DND-41 (cell line): ENCODE results near the gene MRPL24.

Source experiments
- ATAC-seq: fragments of 200-7000 bp; cut with Tn5 transposase; 3 replicates; pipeline ENCODE4 v1.9.1; 2021; ENCODE audit warnings: low read depth; ENCODE audit not compliant: insufficient read depth
- DNase-seq: peaks from one replicate; pipeline ENCODE4 v3.0.0-alpha.2; 2020
- H2AFZ ChIP-seq: 2 replicates; pipeline ENCODE4 v1.6.0; 2012; ENCODE audit warnings: low read depth, low read length
- H3K27ac ChIP-seq: 2 replicates; pipeline ENCODE4 v1.5.1; 2012; ENCODE audit warnings: low read length, inconsistent platforms
- H3K27me3 ChIP-seq: fragments of 200-600 bp; sonication (generic); 2 replicates; pipeline ENCODE4 v1.6.0; 2012; ENCODE audit warnings: low read length, mild to moderate bottlenecking, inconsistent platforms; ENCODE audit not compliant: insufficient read depth, poor library complexity
- H3K36me3 ChIP-seq: 2 replicates; pipeline ENCODE4 v1.5.1; 2012; ENCODE audit warnings: low read length, inconsistent platforms; ENCODE audit not compliant: insufficient read depth
- H3K4me1 ChIP-seq: 2 replicates; pipeline ENCODE4 v1.5.1; 2012; ENCODE audit warnings: mild to moderate bottlenecking, low read length; ENCODE audit not compliant: insufficient read depth
- H3K4me2 ChIP-seq: 2 replicates; pipeline ENCODE4 v1.6.0; 2012; ENCODE audit warnings: mild to moderate bottlenecking, moderate library complexity, low read length, inconsistent platforms; ENCODE audit not compliant: insufficient read depth
- H3K4me3 ChIP-seq, 2 experiments: fragments of 200-600 bp in 1 of 2; shearing (Covaris generic) in 1 of 2; 2 replicates each; pipeline ENCODE4 v1.5.1; 2012 to 2016; ENCODE audit warnings: inconsistent platforms in 2 of 2, low read length in 2 of 2, mild to moderate bottlenecking in 2 of 2, low read depth in 1 of 2, moderate library complexity in 1 of 2
- H3K79me2 ChIP-seq: 2 replicates; pipeline ENCODE4 v1.6.0; 2012; ENCODE audit warnings: low read length, inconsistent platforms; ENCODE audit not compliant: insufficient read depth
- H3K9ac ChIP-seq: 2 replicates; pipeline ENCODE4 v1.6.0; 2012; ENCODE audit warnings: low read depth, mild to moderate bottlenecking, inconsistent platforms, low read length, moderate library complexity
- H3K9me3 ChIP-seq: 2 replicates; pipeline ENCODE4 v1.5.1; 2012; ENCODE audit warnings: low read length, moderate library complexity, mild to moderate bottlenecking, inconsistent platforms; ENCODE audit not compliant: insufficient read depth, severe bottlenecking
- H4K20me1 ChIP-seq: 2 replicates; pipeline ENCODE4 v1.6.0; 2012; ENCODE audit warnings: low read length; ENCODE audit not compliant: insufficient read depth
- CTCF ChIP-seq: IDR thresholded peaks from 2 replicates; pipeline ENCODE4 v1.5.1; 2012; ENCODE audit warnings: borderline replicate concordance, low read length, moderate library complexity, mild to moderate bottlenecking; ENCODE audit not compliant: poor library complexity, severe bottlenecking; ENCODE audit errors: extremely low read depth
- EZH2 ChIP-seq: IDR thresholded peaks from 3 replicates; pipeline ENCODE4 v1.6.1; 2012; ENCODE audit warnings: borderline replicate concordance, low read depth, mild to moderate bottlenecking, moderate library complexity, low read length, inconsistent platforms; ENCODE audit not compliant: severe bottlenecking

Gene MRPL24

GRCh38 chr1:156698995-156699394 is 41.9 kb downstream of the MRPL24 start:
- H3K4me1 ChIP-seq: no peaks in the 10 kb centered on the region
- DNase-seq: no peak
- H3K9me3 ChIP-seq: no peaks in the 10 kb centered on the region
- H3K4me2 ChIP-seq: no peak overlapping the region
- ATAC-seq: no peak
- H3K9ac ChIP-seq: no peak overlapping the region
- H3K27me3 ChIP-seq: peaks cover 9% of the 10 kb centered on the region
- no peak for TF ChIP-seq EZH2
- no peak for TF ChIP-seq CTCF
- no peak overlapping the region for H3K27ac ChIP-seq
- no peak overlapping the region for H2AFZ ChIP-seq
- no peak overlapping the region for H3K4me3 ChIP-seq
- H3K36me3 ChIP-seq: no peaks in the 10 kb centered on the region
- H3K79me2 ChIP-seq: no peaks in the 10 kb centered on the region
- H4K20me1 ChIP-seq: no peaks in the 10 kb centered on the region; the same call in 1 of the 2 replicates

- Histone ChIP-seq H3K36me3 (no peaks in the 10 kb centered on the region), H4K20me1 (peaks cover 3% of the 10 kb centered on the region; the same call in 1 of the 2 replicates), H3K9ac (no peak overlapping the region), H2AFZ (no peak overlapping the region), H3K4me2 (no peak overlapping the region), H3K4me1 (peaks cover 5% of the 10 kb centered on the region), H3K9me3 (no peaks in the 10 kb centered on the region), H3K27me3 (peaks cover 24% of the 10 kb centered on the region), H3K27ac (no peak overlapping the region), H3K79me2 (no peaks in the 10 kb centered on the region), H3K4me3 (no peak overlapping the region)
- TF ChIP-seq CTCF (no peak), EZH2 (no peak)
- no peak for DNase-seq
- no peak for ATAC-seq
Measured at GRCh38 chr1:156697481-156697880, 43.4 kb downstream of the MRPL24 start.

GRCh38 chr1:156696755-156697154 is 44.1 kb downstream of the MRPL24 start:
- ATAC-seq: no peak

More at GRCh38 chr1:156696755-156697154, 44.1 kb downstream of the MRPL24 start:
- no peak for DNase-seq
- TF ChIP-seq EZH2 (no peak), CTCF (no peak)
- H3K4me1 ChIP-seq: peaks cover 5% of the 10 kb centered on the region
- no peak overlapping the region for H3K9ac ChIP-seq
- H3K4me2 ChIP-seq: no peak overlapping the region
- H4K20me1 ChIP-seq: peaks cover 8% of the 10 kb centered on the region
- H2AFZ ChIP-seq: no peak overlapping the region
- H3K27ac ChIP-seq: no peak overlapping the region
- no peaks in the 10 kb centered on the region for H3K36me3 ChIP-seq
- peaks cover 31% of the 10 kb centered on the region for H3K27me3 ChIP-seq
- H3K9me3 ChIP-seq: no peaks in the 10 kb centered on the region
- no peak overlapping the region for H3K4me3 ChIP-seq
- H3K79me2 ChIP-seq: no peaks in the 10 kb centered on the region
